GM12874 (cell line): ENCODE data around the gene HOXD9.

Experiments used
- TF ChIP-seq, protein P1 (sequence below): IDR thresholded peaks from 2 replicates; pipeline ENCODE4 v1.5.1; 2011; ENCODE audit warnings: low read depth, mild to moderate bottlenecking, control low read depth, low read length, moderate library complexity; ENCODE audit not compliant: insufficient read depth

Gene HOXD9

DNA sequence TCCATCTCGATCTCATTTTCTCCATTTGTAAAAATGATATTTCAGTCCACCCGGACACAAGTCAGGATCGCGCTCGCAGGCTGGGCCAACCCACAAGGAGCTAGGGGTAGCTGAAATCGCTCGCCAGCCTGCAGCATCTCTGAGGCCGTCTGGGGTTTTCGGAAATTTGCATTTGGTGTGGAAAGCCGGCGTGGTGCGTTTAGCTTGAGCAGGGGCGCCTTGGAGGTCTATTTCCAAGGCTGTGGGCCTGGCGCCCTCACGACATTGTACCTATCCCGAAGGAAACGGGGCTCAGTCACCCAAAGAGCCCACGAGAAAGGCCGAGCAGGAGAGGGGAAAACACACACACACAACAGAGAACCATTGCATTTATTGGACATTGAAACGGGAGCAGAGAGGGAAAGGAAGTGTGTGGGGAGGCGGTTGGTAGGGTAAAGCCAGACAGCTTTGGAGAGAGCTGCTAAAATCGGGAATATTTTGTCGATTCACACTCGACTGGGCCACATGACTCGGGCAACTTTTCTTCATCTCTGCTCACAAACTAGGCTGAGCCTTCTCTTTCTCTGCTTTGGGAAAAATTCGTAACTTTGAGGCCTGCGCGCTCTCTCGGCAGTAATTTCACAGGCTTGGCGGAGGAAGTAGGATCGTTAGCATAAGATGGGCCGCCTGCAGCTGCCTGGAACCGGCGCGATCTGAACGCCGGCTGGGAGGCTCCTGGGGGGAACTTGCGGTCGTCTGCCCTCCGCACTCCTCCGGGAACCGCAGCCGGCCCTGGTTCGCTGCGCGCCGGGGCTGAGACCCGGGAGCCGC lies 5.9 kb downstream of the HOXD9 start:
- TF ChIP-seq, protein P1, sequence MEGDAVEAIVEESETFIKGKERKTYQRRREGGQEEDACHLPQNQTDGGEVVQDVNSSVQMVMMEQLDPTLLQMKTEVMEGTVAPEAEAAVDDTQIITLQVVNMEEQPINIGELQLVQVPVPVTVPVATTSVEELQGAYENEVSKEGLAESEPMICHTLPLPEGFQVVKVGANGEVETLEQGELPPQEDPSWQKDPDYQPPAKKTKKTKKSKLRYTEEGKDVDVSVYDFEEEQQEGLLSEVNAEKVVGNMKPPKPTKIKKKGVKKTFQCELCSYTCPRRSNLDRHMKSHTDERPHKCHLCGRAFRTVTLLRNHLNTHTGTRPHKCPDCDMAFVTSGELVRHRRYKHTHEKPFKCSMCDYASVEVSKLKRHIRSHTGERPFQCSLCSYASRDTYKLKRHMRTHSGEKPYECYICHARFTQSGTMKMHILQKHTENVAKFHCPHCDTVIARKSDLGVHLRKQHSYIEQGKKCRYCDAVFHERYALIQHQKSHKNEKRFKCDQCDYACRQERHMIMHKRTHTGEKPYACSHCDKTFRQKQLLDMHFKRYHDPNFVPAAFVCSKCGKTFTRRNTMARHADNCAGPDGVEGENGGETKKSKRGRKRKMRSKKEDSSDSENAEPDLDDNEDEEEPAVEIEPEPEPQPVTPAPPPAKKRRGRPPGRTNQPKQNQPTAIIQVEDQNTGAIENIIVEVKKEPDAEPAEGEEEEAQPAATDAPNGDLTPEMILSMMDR: no peak

DNA sequence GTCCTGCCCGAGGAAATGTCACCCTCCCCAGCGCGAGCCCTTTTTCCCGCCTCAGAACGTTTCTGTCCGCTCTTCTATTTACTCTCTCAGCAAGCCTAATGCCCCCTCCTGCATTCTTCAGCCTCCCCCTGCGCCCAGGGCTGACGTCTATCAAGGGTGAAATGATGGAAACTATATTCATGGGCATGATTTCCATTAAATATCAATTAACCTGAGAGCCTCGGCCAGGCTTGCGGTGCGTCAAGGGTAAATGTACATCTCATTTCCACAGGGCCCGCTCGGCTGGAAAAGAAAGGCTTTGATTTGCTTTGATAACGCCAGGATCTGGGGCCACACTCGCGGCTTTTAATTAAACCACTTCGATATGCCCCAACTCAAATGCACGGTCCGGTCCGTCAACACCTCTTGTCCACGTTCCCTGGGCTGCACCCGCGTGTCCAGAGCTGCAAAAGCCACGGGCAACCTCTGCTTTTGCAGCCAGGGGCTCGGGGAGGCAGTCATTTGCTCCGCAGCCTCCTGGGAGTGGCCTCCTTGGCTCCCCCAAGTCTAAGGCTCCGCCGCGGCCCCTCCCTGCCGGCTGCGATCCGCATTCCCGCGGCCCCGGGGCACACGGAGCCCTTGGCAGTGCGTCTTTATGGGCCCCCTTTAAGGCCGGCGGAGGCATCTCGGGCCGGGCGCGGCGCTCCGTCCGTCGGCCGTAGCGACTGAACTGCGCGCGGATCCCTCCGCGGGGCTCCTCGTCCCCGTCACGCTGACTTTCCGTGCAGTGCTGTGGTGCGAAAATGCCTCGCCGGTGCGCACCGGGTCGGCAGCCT lies 6.7 kb downstream of the HOXD9 start, which contains the start of gene HOXD8:
TSS of gene HOXD8 (plus strand) at position 724 of the 815 bp plus-strand sequence. CDS start 662 bp downstream, outside the sequence.
- TF ChIP-seq, protein P1: no peak

DNA sequence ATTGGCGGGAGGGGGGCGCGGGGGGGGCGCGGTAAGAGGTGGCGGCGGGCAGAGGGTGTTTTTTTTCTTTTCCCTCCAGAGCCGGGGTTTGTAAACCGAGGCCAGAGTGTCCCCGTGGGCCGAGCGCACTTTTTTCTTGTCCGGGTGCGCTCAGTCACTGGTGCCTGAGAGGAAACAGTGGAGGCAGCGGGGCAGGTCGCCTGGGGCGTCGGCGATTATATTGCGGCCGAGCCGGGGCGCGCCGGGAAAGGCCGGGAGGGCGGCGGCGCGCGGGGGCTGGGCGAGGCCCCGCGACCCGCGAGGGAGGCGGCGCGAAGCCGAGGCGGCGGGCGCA lies 7.3 kb downstream of the HOXD9 start:
- TF ChIP-seq, protein P1: no peak

DNA sequence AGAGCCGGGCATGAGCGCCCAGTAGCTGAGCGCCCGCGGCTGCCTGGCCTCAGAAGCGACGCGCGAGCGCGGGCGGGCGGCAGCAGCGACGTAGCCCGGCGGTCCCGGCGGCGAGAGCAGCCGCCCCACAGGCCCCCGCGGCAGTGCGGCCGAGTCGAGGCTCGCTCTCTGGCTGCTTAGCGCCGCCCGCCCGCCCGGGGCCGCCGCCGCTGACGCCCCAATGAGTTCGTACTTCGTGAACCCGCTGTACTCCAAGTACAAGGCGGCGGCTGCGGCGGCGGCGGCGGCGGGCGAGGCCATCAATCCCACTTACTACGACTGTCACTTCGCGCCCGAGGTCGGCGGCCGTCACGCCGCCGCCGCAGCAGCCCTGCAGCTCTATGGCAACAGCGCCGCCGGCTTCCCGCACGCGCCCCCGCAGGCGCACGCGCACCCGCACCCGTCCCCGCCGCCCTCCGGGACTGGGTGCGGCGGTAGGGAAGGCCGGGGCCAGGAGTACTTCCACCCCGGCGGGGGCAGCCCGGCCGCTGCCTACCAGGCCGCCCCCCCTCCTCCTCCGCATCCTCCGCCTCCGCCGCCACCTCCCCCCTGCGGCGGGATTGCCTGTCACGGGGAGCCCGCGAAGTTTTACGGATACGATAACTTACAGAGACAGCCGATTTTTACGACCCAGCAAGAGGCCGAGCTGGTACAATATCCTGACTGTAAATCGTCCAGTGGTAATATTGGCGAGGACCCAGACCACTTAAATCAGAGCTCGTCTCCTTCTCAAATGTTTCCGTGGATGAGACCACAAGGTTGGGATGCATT lies 7.8 kb downstream of the HOXD9 start:
- TF ChIP-seq, protein P1: no peak

DNA sequence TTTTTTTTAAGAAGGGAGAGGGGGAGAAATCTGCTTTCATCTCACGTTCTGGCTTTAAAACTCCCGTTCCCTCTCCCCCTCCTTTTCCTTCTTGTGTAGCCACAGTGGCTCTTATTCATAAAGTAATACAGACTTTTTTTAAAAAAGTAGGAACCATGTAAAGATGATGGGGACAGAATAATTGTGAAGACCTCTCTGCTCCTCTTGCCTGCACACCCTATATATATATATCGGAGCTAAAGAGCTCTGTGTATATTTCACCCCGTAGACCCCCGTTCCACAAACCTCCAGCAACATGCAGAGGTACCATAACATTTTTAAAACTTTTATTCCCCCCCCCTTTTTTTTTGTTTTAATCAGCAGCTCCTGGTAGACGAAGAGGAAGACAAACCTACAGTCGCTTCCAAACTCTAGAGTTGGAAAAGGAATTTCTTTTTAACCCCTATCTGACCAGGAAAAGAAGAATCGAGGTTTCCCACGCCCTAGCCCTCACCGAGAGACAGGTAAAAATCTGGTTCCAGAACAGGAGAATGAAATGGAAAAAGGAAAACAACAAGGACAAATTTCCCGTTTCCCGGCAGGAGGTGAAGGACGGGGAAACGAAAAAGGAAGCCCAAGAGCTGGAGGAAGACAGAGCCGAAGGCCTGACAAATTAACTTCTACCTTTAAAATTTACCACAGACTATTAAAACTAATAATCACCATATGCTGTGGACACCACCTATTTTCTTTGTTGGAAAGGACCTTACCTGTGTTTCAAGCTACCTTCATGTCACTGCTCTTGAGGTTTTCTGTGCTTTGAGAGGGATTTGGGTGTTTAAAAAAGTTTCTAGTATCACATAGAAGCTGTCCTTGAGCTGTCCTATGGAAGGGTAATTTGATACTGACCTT lies 8.7 kb downstream of the HOXD9 start:
- TF ChIP-seq, protein P1: no peak

DNA sequence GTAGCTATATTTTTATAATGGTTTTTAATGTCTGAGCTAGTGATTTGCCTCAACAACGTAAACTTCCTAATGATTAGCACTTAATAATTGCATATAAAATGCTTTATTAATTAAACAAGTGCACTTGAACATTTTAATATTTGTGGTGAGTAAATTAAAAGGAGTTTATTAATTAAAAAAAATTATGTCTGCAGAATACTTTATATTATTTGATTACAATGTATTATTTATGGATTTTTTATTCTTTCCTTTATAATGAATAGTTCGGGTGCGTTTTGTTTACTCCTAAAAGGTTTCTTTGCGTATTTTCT lies 9.3 kb downstream of the HOXD9 start:
- TF ChIP-seq, protein P1: no peak
